Activated CD4-positive, alpha-beta T cell treated with anti-CD3 and anti-CD28 coated beads for 4 hours (primary cell): ENCODE data around the gene EDARADD.
A peak's percentile ranks its signal among the peaks of the same experiment; 100 is the strongest.

Source experiments
- DNase-seq, 2 donors: peaks; one replicate each; pipeline ENCODE4 v3.0.0-alpha.2; 2020

EDARADD gene

GRCh38 chr1:236520445-236521005 is 126.4 kb downstream of the EDARADD start:
- no peak for DNase-seq

DNA sequence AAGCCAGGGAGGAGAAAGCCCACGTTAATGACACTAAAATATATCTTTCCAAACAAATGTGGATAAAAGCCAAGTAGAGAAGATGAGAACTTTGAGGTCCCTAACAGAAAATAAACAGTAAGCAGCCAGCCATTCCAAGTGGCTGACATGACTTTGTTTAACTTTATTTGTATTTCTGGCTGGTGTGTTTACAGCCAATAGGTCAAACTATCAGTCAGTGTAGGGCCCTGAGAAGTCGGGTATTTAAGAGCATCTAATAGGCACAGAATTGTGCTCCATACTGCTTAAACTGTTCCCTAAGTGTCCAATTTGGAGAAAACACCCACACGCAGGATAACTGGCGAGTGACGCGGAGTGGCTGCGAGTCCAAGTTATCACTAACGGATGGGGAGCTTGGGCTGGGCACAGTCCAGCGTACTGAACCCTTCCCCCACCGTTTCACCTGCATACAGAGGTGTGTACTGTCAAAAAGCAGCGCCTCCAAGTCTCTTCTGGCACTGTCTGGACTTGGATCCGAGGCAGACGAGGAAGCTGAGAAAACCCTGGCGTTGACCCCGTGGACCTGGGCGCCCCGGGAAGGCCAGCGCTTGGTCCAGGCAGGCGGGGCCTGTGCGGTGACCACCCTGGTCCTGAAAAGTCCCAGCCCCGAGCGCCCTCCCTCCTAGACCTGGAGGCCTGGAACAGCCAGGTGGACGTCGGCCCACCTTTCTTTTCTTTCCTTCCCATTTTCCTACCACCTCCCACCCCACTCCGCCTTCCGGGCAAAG is 129.0 kb downstream of the EDARADD start:
- peak in 1 of 2 donors; percentile 5 for DNase-seq

DNA sequence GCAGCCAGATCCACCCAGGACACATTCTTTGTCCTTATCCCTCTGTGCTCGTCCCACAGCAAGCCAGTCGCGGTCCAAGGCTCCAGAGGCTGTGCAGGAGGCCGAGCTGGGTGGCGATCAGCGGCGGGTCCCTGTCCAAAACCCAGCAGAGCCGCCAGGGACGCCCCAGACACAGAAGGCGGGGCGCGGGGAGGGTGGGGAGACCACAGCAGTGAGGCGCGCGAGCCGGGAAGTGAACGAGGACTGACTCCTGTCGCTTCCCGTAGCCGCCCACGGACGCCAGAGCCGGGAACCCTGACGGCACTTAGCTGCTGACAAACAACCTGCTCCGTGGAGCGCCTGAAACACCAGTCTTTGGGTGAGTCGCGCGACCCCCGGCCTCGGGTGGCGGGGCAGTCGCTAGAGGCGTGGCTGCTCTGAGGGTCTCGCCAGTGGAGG is 129.6 kb downstream of the EDARADD start, which contains the start of gene LGALS8:
Gene LGALS8 (plus strand): TSS at position 279 of the 438 bp plus-strand sequence. CDS start 2,089 bp downstream, outside the sequence.
- DNase-seq: peak; percentile 87 to 88

DNA sequence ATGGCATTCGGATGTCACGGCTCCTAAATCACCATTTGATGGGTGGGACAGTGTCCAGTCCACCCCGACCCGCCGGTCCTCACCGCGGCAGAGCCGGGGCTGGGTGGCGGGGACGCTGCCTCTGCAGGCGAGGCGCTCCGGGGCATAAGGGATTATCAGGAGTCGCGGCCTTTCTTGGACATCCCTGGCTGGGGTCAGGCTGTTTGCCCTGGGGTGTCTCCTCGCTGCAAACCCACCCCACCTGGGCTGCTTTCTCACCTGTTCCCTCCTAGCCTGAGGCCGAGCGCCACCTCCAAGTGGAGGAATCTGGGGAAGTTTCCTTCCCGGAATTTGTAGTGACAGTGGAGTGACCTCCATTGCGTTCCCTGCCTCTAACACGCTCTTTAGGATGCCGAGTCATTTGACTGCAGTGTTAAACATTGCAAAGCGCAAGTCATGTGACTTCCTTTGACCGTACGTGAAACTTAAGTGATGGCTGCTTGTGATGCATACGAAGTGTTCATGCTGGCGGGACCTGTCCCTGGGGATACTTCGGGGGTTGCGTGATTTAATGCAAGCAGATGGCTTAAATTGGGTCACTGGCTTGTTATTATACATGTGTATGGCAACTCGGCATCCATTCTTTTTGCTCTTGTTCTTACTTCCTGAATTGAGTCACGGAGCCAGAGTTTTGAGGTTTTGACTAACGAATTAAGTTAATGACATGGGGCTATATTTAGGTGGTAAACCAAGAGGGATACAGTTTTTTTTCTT is 130.2 kb downstream of the EDARADD start:
- peak; percentile 53 for DNase-seq

GRCh38 chr1:236524895-236525184 is 130.8 kb downstream of the EDARADD start:
- DNase-seq: no peak

- no peak for DNase-seq
Observed at GRCh38 chr1:236526079-236526478, 132.0 kb downstream of the EDARADD start.

- no peak for DNase-seq
Observed at GRCh38 chr1:236530286-236530685, 136.2 kb downstream of the EDARADD start.

DNA sequence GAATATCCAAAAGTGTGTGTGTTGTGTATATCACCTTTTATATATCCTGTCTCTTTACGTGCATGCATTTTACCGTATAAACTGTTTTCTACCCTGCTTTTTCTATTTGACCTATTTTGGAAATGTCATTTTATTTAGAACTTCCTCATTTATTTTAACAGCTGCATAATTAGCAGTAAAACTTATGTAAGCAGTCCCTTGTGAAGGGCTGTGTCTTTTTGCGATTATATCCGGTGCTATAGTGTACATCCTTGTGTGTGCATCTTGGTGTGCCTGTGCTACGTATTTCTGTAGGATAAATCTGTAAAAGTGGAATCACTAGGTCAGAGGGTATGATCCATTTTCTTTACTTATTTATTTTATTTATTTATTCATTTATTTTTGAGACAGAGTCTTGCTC is 136.9 kb downstream of the EDARADD start:
- DNase-seq: no peak

- DNase-seq: no peak
Observed at GRCh38 chr1:236532850-236533249, 138.8 kb downstream of the EDARADD start.

GRCh38 chr1:236534151-236534651 is 140.1 kb downstream of the EDARADD start:
- peak; percentile 55 to 56 for DNase-seq
